Left renal cortex interstitium (tissue), 4 donors: ENCODE measurements around the gene EPHB2. TPM values are rescaled to one million over a fixed set of nuclear protein-coding genes. Genes with fewer than 3 reads are reported as not detected.

ENCODE experiments used
- DNase-seq, 4 donors: peaks; one replicate each; pipeline ENCODE4 v3.0.0-alpha.2; 2013; ENCODE audit warnings: low read depth in 4 of 4, low spot score in 2 of 4, missing footprints in 1 of 4
- polyA plus RNA-seq, 4 donors: library from polyadenylated mRNA; unstranded; fragments of 120-200 nt; gene quantifications; one replicate each; pipeline ENCODE4 v1.2.1, GENCODE V29; 2013; ENCODE audit not compliant: insufficient read length in 4 of 4

Gene EPHB2
- polyA plus RNA-seq, 4 donors: 9.5 to 15.4 (median 12.6) TPM

- DNase-seq: no peak
Observed at GRCh38 chr1:22872981-22873664, 162.5 kb downstream of the EPHB2 start.

GRCh38 chr1:22874785-22875184 lies 164.1 kb downstream of the EPHB2 start:
- no peak for DNase-seq

- no peak for DNase-seq
Observed at GRCh38 chr1:22875241-22875640, 164.6 kb downstream of the EPHB2 start.

- DNase-seq: no peak
Observed at GRCh38 chr1:22875841-22876240, 165.2 kb downstream of the EPHB2 start.

- DNase-seq: no peak
Observed at GRCh38 chr1:22876359-22877111, 165.9 kb downstream of the EPHB2 start.

GRCh38 chr1:22877112-22877915 lies 166.7 kb downstream of the EPHB2 start:
- DNase-seq: no peak

GRCh38 chr1:22877980-22878379 lies 167.3 kb downstream of the EPHB2 start:
- no peak for DNase-seq

- no peak for DNase-seq
Observed at GRCh38 chr1:22878626-22879025, 168.0 kb downstream of the EPHB2 start.

GRCh38 chr1:22879445-22879844 lies 168.8 kb downstream of the EPHB2 start:
- DNase-seq: no peak

- DNase-seq: no peak
Observed at GRCh38 chr1:22880174-22880601, 169.5 kb downstream of the EPHB2 start.

- DNase-seq: no peak
Observed at GRCh38 chr1:22883406-22883805, 172.8 kb downstream of the EPHB2 start.

GRCh38 chr1:22884806-22885530 lies 174.3 kb downstream of the EPHB2 start:
- no peak for DNase-seq

- no peak for DNase-seq
Observed at GRCh38 chr1:22886211-22886610, 175.6 kb downstream of the EPHB2 start.

- DNase-seq: no peak
Observed at GRCh38 chr1:22887491-22887890, 176.9 kb downstream of the EPHB2 start.

GRCh38 chr1:22888320-22889075 lies 177.9 kb downstream of the EPHB2 start:
- no peak for DNase-seq

- no peak for DNase-seq
Observed at GRCh38 chr1:22889213-22889827, 178.7 kb downstream of the EPHB2 start.

- no peak for DNase-seq
Observed at GRCh38 chr1:22892789-22893188, 182.2 kb downstream of the EPHB2 start.

- no peak for DNase-seq
Observed at GRCh38 chr1:22893292-22893691, 182.7 kb downstream of the EPHB2 start.

GRCh38 chr1:22895357-22895756 lies 184.7 kb downstream of the EPHB2 start:
- no peak for DNase-seq

GRCh38 chr1:22896184-22896583 lies 185.5 kb downstream of the EPHB2 start:
- DNase-seq: no peak
